NCI-H524 (cell line): ENCODE results near the gene TBC1D24.

ENCODE experiments used
- DNase-seq, 2 experiments: peaks; one replicate each; lab custom pipeline; 2025; lab: John Stamatoyannopoulos, UW

The TBC1D24 gene

DNA sequence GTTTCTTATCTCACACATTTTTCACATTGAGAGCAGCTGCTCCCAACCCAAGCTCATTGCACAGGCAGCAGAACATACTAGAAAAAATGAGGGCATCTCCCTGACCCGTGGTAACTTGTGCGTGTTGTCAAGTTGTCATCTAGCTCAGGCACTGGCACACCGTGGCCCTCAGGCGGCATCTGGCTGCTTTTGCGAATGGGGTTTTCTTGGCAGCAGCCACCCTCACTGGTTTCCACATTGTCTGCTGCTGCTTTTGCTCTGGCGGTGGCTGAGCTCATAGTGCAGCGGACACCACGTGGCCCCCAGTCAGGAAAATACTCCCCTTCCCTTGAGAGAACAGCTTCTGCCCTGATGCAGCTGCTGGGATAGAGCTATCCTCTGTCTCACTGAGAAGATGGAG lies 24.4 kb upstream of the TBC1D24 start:
- no peak for DNase-seq

DNA sequence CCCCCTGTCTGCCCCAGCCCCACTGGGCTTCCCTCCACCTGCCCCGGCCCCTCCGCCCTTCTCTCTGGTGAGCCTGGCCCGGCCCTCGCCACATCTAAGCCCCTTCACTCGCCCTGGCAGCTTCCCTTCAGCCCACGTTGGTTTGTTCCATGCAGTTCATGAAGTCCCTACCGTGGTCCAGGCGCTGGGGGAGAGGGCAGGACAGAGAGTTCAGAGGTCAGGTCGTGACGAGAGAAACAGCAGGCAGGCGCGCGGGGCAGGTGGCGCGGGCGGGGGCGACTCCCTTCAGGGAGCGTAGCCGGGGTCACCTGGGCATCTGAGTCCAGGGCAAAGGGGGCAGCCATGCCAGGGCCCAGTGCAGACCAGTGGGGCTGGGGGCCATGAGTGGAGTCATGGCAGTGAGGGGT lies 23.9 kb upstream of the TBC1D24 start:
- DNase-seq = no peak

DNA sequence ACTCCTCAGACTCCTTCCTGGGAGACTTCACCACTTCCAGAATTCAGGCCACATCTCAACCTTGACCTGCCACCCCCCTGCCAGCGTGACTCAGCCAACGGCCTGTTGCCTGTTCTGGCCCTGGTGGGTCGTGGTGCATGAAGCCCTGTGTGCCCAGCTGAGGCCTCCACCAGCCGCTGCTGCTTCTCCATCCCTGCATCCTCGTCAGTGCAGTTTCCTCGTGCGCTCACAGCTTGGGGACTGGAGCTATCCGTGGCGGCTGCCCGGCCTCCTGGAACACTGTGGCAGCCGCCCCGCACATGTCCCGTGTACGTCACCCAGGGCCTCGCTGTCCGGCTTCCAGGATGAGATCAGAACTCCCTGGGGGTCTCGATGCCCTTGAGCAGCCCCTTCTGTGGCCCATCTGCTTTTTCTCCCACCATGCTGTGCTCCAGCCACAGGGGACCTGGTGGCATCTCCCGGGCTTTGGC lies 23.0 kb upstream of the TBC1D24 start:
- no peak for DNase-seq

DNA sequence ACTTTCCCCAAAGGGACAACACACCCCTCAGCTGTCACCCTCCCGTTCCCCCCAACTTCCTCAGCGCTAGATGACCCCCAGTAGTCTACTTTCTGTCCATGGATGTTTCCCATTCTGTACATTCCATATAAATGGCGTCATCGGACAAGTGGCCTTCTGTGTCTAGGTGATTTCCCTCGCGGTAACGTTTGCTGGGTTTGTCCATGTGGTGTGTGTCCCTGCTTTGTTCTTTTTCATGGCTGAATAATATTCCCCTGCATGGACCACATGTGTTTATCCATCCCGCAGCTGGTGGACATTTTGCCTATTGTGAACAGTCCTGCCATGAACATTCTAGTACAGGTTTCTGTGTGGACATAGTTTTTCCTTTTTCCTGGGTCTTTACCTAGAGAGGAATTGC lies 22.3 kb upstream of the TBC1D24 start:
- no peak for DNase-seq

GRCh38 chr16:2455081-2455845 lies 19.7 kb upstream of the TBC1D24 start:
- no peak for DNase-seq

GRCh38 chr16:2456551-2457153 lies 18.3 kb upstream of the TBC1D24 start:
- no peak for DNase-seq

- DNase-seq = peak in 1 of 2 experiments; percentile 56
Observed at GRCh38 chr16:2457267-2457666, 17.7 kb upstream of the TBC1D24 start.

DNA sequence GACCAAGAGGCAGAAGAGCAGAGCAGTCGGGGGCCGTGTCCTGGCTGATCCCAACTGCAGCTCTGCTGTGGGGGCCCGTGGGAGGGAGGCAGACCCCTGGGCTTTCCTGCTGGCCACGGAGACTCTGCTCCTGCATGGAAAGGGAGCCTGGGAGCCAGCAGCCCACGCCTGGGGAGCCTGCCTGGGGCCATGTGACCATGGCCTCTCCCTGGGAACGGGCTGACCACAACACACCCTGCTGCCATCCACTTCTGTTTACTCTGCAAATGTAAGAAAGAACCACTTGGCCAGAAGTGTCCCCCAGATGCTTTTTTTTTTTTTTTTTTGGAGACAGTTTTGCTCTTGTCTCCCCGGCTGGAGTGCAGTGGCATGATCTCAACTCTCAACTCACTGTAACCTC lies 17.0 kb upstream of the TBC1D24 start:
- DNase-seq = no peak

GRCh38 chr16:2458887-2459646 lies 15.9 kb upstream of the TBC1D24 start:
- no peak for DNase-seq

DNA sequence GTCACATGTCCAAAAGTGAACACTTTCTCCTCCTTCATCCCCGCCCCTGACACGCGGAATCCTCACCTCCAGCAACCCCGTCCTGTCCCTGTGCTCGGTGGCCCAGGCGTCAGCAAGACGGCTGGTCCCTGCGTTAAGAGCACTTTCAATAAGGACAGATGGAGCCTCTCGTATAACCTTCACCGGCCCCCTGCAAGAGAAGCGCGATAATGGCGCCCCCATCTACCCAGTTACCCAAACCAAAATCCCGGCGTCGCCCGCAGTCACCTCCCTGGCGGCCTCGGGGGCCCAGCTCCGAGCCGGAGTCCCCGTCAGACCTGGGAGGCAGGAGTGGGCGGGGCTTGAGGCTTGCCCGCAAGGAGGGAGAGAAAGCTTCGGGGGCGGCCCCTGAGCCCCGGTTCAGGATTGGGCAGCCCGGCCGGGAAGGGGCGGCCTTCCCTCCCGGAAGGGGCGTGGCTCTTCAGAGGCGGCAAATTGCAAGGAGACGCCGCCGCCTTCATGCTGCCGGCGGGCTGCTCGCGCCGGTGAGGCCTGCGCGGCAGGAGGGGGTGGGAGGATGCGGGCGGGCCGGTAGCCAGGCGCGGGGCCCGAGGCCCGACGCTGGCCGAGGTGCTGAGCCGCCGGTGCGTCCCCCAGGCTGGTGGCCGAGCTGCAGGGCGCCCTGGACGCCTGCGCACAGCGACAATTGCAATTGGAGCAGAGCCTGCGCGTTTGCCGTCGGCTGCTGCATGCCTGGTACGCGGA lies 15.1 kb upstream of the TBC1D24 start, which contains the start of gene TEDC2:
TSS of gene TEDC2 (plus strand) at position 463 of the 744 bp plus-strand sequence. CDS start at position 499, 36 bp downstream.
- peak; percentile 96 to 98 for DNase-seq

DNA sequence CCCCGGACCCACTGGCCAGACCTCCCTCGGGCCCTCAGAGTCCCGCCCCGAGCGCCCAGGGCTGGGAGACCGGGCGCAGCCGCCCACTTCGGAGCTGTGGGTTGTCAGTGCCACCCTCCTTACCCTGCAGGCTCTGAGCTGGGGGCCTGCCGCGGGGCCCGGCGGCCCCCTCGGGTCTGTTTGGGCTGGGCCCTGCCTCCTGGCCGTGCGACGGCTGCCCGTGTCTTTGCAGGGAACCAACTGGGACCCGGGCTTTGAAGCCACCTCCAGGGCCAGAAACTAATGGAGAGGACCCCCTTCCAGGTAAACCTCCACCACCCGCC lies 14.6 kb upstream of the TBC1D24 start:
- no peak for DNase-seq

DNA sequence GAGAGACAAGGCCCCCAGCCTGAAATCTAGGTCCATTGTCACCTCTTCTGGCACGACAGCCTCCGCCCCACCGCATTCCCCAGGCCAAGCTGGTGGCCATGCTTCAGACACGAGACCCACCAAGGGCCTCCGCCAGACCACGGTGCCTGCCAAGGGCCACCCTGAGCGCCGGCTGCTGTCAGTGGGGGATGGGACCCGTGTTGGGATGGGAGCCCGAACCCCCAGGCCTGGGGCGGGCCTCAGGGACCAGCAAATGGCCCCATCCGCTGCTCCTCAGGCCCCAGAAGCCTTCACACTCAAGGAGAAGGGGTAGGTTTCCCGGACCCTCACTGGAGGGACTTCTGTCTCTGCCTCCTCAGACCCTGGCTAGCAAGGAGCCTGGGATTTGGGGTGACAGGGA lies 14.0 kb upstream of the TBC1D24 start:
- no peak for DNase-seq

DNA sequence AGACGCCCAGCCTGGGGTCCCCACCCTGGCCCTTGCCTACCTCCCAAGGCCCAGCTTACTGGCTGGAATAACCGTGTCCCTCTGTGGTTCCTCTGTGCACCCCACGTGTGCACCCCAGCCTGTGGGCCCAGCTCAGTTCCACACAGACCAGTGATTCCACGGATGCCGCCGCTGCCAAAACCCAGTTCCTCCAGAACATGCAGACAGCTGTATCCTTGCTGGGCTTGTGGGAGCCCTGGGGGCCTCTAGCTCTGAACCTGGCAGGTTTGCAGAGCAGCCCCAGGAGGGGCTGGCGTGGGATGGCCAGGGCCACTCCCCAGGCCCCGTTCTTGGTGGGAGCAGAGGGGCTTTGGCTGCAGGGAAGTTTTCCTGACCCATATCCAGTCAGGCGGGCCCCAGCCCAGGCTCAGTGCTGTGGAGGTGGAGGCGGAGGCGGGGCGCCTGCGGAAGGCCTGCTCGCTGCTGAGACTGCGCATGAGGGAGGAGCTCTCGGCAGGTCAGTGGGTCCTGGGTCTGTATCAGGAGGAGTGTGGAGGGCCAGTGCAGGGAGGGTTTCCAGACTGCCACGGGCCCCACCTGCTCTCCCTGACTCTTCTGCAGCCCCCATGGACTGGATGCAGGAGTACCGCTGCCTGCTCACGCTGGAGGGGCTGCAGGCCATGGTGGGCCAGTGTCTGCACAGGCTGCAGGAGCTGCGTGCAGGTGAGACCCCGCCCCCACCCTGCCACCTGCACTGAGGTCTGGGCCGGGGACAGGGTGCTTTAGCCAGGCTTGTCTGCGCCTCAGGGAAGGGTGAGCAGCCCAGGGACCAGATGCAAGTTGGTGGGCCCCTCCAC lies 12.7 kb upstream of the TBC1D24 start:
- no peak for DNase-seq

DNA sequence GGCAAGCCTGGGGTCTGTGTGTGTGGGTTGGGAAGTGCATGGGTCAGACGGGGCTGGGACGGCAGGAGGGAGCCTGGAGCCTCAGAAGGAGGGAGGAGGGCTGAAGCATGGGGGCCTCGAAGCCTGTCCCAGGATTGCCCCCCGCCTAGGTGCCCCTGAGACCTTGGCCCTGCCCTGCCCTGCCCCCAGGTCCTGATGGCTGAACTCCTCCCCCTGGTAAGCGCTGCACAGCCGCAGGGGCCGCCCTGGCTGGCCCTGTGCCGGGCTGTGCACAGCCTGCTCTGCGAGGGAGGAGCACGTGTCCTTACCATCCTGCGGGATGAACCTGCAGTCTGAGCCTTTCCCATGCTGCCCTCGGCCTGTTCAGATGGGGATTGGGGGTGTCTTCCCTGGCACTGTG lies 10.6 kb upstream of the TBC1D24 start:
- peak in 1 of 2 experiments; percentile 57 for DNase-seq

- DNase-seq = peak in 1 of 2 experiments; percentile 59
Observed at GRCh38 chr16:2465653-2466415, 9.1 kb upstream of the TBC1D24 start.

GRCh38 chr16:2466667-2467527 lies 8.0 kb upstream of the TBC1D24 start:
- DNase-seq = no peak

GRCh38 chr16:2467528-2468232 lies 7.2 kb upstream of the TBC1D24 start:
- DNase-seq = peak; percentile 78 to 92

DNA sequence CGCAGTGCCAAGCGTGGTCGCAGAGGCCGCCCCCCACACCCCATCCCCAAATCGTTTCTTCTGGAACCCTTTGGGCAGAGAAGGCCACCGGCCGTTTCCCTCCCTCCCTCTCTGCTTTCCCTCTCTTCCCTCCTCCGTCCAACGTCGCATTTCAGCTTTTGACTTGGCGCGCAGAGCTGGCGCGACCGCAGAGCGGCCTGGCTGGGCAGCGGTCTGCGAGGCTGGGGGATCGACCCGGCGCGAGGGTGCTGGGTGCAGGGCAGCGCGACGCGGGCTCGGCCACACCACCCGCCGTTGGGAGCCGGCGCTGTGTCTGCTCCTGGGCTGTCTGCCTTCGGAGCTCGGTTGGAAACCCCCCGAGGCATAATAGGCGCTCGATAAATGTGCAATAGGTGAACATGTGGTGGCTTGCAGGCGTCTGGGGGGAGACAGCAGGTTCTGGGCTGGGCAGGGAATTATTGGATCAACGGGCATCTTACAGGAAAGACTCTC lies 6.6 kb upstream of the TBC1D24 start:
- DNase-seq = no peak
